Measurements from ENCODE around the gene GNG2. TPM values are rescaled to one million over a fixed set of nuclear protein-coding genes. Genes with fewer than 3 reads are reported as not detected.

GNG2 gene
- total RNA-seq, 3 donors from 2014 or later: 9.9 to 52.2 (median 16.6) TPM

DNA sequence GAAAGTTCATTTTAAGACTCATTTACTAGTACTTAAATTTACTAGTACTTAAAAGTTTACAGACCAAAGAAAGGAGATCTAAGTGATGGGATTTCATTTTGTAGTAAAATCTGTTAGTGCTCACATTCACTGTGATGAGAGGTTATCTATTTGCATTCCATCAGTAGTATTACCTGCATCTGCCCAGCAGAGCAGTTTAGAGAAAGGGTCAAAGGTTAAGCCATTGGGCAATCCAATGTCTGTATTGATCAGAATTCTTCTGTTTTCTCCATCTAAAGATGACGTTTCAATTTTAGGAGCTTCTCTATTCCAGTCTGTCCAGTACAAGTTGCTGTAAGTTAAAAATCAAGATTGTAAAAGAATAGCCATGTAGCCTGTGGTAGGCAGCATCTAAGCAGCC, 147.2 kb downstream of the GNG2 start:
- H3K4me3 ChIP-seq: no peak overlapping the region
- DNase-seq: no peak
- no peaks in the 10 kb centered on the region for H3K36me3 ChIP-seq (ENCODE audit: low read depth)
- no peaks in the 10 kb centered on the region for H3K9me3 ChIP-seq
- no peak for ATAC-seq
- H3K4me1 ChIP-seq (ENCODE audit: low read depth): peaks cover 6% of the 10 kb centered on the region
- intact Hi-C loops (cut with DNase I, micrococcal nuclease): no loop called here
- TF ChIP-seq, protein P1, sequence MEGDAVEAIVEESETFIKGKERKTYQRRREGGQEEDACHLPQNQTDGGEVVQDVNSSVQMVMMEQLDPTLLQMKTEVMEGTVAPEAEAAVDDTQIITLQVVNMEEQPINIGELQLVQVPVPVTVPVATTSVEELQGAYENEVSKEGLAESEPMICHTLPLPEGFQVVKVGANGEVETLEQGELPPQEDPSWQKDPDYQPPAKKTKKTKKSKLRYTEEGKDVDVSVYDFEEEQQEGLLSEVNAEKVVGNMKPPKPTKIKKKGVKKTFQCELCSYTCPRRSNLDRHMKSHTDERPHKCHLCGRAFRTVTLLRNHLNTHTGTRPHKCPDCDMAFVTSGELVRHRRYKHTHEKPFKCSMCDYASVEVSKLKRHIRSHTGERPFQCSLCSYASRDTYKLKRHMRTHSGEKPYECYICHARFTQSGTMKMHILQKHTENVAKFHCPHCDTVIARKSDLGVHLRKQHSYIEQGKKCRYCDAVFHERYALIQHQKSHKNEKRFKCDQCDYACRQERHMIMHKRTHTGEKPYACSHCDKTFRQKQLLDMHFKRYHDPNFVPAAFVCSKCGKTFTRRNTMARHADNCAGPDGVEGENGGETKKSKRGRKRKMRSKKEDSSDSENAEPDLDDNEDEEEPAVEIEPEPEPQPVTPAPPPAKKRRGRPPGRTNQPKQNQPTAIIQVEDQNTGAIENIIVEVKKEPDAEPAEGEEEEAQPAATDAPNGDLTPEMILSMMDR (IDR thresholded peaks at IDR 0.05): no peak

DNA sequence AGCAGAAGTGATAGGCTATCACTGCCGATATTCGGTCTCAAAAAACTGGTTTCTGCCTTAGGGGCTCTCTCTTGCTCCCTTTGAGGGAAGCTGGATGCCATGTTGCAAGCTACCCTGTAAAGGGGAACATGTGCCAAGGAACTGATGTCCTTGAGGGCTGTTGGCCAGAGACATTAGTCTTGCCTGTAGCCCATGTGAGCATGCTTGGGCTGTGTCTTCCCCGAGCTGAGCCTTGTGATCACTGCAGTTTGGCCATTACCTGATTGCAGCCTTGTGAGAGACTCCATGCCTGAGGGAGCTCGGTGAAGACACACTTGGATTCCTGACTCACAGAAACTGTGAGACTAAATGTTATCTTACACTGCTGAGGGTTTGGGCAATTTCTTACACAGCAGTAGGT, 147.7 kb downstream of the GNG2 start:
- DNase-seq (no peak), ATAC-seq (no peak)
- Histone ChIP-seq H3K4me3 (no peak overlapping the region), H3K4me1 (ENCODE audit: low read depth) (peaks cover 1% of the 10 kb centered on the region), H3K9me3 (no peaks in the 10 kb centered on the region), H3K36me3 (ENCODE audit: low read depth) (no peaks in the 10 kb centered on the region)
- TF ChIP-seq, protein P1 (IDR thresholded peaks at IDR 0.05): no peak
- intact Hi-C loops (cut with DNase I, micrococcal nuclease): no loop called here

DNA sequence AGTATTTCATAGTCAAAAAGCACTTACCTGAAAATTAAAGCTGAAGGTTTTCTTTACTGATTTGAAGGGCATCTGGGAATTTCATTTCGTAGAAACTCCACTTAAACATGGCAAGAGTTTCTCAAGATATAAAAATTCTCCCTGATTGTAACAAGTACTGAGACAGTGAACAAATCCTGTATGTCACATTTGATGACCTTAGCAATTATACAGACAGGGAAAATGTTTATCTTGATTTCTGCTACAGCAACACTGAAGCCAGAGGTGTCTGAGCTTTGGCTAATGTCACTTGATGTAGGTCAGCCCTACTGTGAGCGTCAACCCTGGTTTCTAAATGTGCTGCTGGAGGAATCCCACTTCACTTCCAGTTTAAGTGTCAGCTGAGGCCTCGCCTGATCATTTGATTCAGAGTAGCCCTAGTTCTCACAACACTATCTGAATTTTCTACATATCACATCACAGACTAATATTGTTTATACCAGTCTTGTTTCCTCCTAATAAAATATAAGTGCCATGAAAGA, 149.8 kb downstream of the GNG2 start:
- Histone ChIP-seq H3K9me3 (no peaks in the 10 kb centered on the region), H3K4me3 (no peak overlapping the region), H3K36me3 (ENCODE audit: low read depth) (no peaks in the 10 kb centered on the region), H3K4me1 (ENCODE audit: low read depth) (no peaks in the 10 kb centered on the region)
- DNase-seq: no peak
- intact Hi-C loops (cut with DNase I, micrococcal nuclease): no loop called here
- ATAC-seq: no peak
- TF ChIP-seq, protein P1 (IDR thresholded peaks at IDR 0.05): no peak

DNA sequence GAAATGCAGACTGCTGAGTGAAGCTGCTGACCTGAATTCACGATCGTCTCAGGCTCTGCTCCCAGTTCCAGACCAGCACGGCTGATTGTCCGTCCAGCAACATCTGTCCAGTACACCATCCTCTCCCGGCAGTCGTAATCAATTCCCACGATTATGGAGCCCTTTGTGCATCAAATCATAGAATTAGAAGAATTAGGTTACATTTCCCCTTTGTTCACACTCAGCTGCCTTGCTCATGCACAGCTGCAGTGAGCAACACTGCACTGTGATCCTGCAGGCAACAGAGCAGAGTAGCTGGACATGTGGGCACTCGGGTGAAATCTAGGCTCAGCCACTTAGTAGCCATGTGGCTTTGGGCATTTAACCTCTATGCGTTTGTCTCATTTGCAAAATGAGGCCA, 151.1 kb downstream of the GNG2 start:
- intact Hi-C loops (cut with DNase I, micrococcal nuclease): no loop called here
- no peaks in the 10 kb centered on the region for H3K36me3 ChIP-seq (ENCODE audit: low read depth)
- ATAC-seq (no peak), DNase-seq (no peak)
- no peaks in the 10 kb centered on the region for H3K9me3 ChIP-seq
- TF ChIP-seq, protein P1 (IDR thresholded peaks at IDR 0.05): no peak
- H3K4me3 ChIP-seq: no peak overlapping the region
- H3K4me1 ChIP-seq (ENCODE audit: low read depth): no peaks in the 10 kb centered on the region

DNA sequence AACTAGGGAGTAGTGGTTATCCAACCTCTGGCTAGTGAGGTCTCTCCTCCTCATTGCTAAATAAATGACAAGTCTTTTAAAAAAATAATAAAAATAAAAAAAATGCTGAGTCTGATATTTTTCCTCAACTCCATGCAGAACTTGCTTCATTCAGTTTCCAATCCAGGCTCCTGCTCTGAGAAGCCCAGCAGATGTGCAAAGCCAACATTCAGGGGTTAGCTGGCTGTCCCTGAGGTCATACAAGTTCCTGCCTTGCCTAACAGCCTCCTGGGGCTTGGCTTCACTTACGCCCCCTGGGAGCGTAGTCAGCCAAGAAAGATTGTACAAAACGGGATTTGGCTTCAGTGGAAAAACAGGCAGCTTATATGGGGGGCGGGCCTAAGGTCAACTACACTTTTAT, 152.2 kb downstream of the GNG2 start:
- no peaks in the 10 kb centered on the region for H3K4me1 ChIP-seq (ENCODE audit: low read depth)
- TF ChIP-seq, protein P1 (IDR thresholded peaks at IDR 0.05): no peak
- H3K36me3 ChIP-seq (ENCODE audit: low read depth): no peaks in the 10 kb centered on the region
- DNase-seq (no peak), ATAC-seq (no peak)
- intact Hi-C loops (cut with DNase I, micrococcal nuclease): no loop called here
- no peak overlapping the region for H3K4me3 ChIP-seq
- no peaks in the 10 kb centered on the region for H3K9me3 ChIP-seq
